K562 (cell line): ENCODE data around the gene ANKS1B. TPM values are rescaled to one million over a fixed set of nuclear protein-coding genes. Genes with fewer than 3 reads are reported as not detected.

Experiments
- ATAC-seq: fragments of 200-7000 bp; cut with Tn5 transposase; 3 replicates; pipeline ENCODE4 v1.9.1; 2020; ENCODE audit warnings: moderate library complexity
- BruUV-seq: library from RNA; stranded (reverse); fragments of 400-500 nt; replicated peaks from 2 replicates; lab custom pipeline; 2021; lab: Mats Ljungman, UMichigan
- CTCF ChIA-PET: fragments of 300-600 bp; formaldehyde crosslinking; extraction: SDS; loops from one replicate; lab custom pipeline; 2021; ENCODE audit warnings: low intra/inter-chr PET ratio; lab: Yijun Ruan, JAX
- POLR2A ChIA-PET: fragments of 300-600, 350-650 bp; sonication (Branson Sonifier 250); formaldehyde crosslinking; extraction: SDS; loops from one replicate; lab custom pipeline; 2021; ENCODE audit warnings: antibody characterized with exemption, inconsistent platforms; lab: Yijun Ruan, JAX
- DNase-seq, 4 experiments: peaks; one replicate each; pipeline versions ENCODE4 v3.0.0 to v3.0.0-alpha.2; 2011 to 2018; ENCODE audit warnings: low spot score in 3 of 4, mixed read lengths in 3 of 4; ENCODE audit errors: extremely low read depth in 1 of 4
- FAIRE-seq: peaks from 2 replicates; lab custom pipeline; 2011; peaks lifted over from hg19 to GRCh38; lab: Jason Lieb, UNC
- H2AFZ ChIP-seq: 2 replicates; pipeline ENCODE4 v1.6.0; 2011; ENCODE audit warnings: low read depth, low read length, control low read depth, inconsistent platforms
- H3K27ac ChIP-seq: fragments of 200-600 bp; 3 replicates; pipeline ENCODE4 v1.8.0; 2011; ENCODE audit warnings: low read depth, mild to moderate bottlenecking, control low read depth, inconsistent platforms, low read length, moderate library complexity, mixed read lengths; ENCODE audit errors: extremely low read depth
- H3K27me3 ChIP-seq, 2 experiments: fragments of 300-600 bp in 1 of 2; 2 replicates in 1 of 2; 3 replicates in 1 of 2; pipeline versions ENCODE4 v1.6.0 to v1.8.0; 2011; ENCODE audit warnings: inconsistent platforms in 2 of 2, low read length in 2 of 2, mild to moderate bottlenecking in 1 of 2, mixed read lengths in 1 of 2, moderate library complexity in 1 of 2; ENCODE audit not compliant: control insufficient read depth in 2 of 2, insufficient read depth in 2 of 2
- H3K36me3 ChIP-seq: fragments of 300-600 bp; 3 replicates; pipeline ENCODE4 v1.8.0; 2011; ENCODE audit warnings: mild to moderate bottlenecking, low read length, inconsistent platforms; ENCODE audit not compliant: control insufficient read depth, insufficient read depth
- H3K4me1 ChIP-seq, 2 experiments: fragments of 200-600 bp in 1 of 2; replicated peaks in 1 of 2; 2 replicates in 1 of 2; 3 replicates in 1 of 2; pipeline versions ENCODE4 v1.5.1 to v1.8.0; 2011; ENCODE audit warnings: inconsistent platforms in 2 of 2, low read length in 2 of 2, mild to moderate bottlenecking in 1 of 2, mixed read lengths in 1 of 2, moderate library complexity in 1 of 2; ENCODE audit not compliant: control insufficient read depth in 2 of 2, insufficient read depth in 2 of 2
- H3K4me2 ChIP-seq: 2 replicates; pipeline ENCODE4 v1.6.1; 2011; ENCODE audit warnings: low read length, control low read depth, inconsistent platforms, mixed read lengths; ENCODE audit not compliant: insufficient read depth
- H3K4me3 ChIP-seq: fragments of 200-600 bp; sonication (generic), shearing (Covaris generic); 2 replicates; pipeline ENCODE4 v1.5.1; 2016; ENCODE audit warnings: control low read depth, inconsistent platforms
- H3K79me2 ChIP-seq: fragments of 200-600 bp; 3 replicates; pipeline ENCODE4 v1.8.0; 2011; ENCODE audit warnings: low read length, inconsistent platforms; ENCODE audit not compliant: control insufficient read depth, insufficient read depth
- H3K9ac ChIP-seq, 2 experiments: 2 replicates each; pipeline versions ENCODE4 v1.6.0 to v1.6.1; 2011; ENCODE audit warnings: low read depth in 2 of 2, low read length in 2 of 2, control low read depth in 1 of 2, inconsistent platforms in 1 of 2, mild to moderate bottlenecking in 1 of 2, mixed read lengths in 1 of 2; ENCODE audit not compliant: insufficient read depth in 1 of 2
- H3K9me1 ChIP-seq: one replicate; pipeline ENCODE4 v1.6.0; 2011; ENCODE audit warnings: inconsistent platforms, mild to moderate bottlenecking, low read length, moderate library complexity; ENCODE audit not compliant: control insufficient read depth, insufficient read depth
- H3K9me3 ChIP-seq: replicated peaks from 2 replicates; pipeline ENCODE4 v1.5.1; 2011; ENCODE audit warnings: low read depth, low read length, inconsistent platforms; ENCODE audit not compliant: control insufficient read depth, insufficient read depth
- H4K20me1 ChIP-seq: replicated peaks from 2 replicates; pipeline ENCODE4 v1.6.1; 2011; ENCODE audit warnings: low read length, inconsistent platforms, mixed read lengths; ENCODE audit not compliant: control insufficient read depth, insufficient read depth
- BACH1 ChIP-seq: fragments of 200-800 bp; sonication (Bioruptor generic); IDR thresholded peaks from 2 replicates; pipeline ENCODE4 v1.6.1; 2016; ENCODE audit warnings: missing genetic modification characterization, missing compliant biosample characterization
- CREB1 ChIP-seq, 2 experiments: sonication (generic) in 1 of 2; formaldehyde crosslinking in 1 of 2; IDR thresholded peaks; 2 replicates each; pipeline versions ENCODE4 v1.6.1 to v1.8.0; 2012 to 2022; ENCODE audit warnings: inconsistent platforms in 1 of 2, mild to moderate bottlenecking in 1 of 2, missing genetic modification reagents in 1 of 2, moderate library complexity in 1 of 2
- GABPB2 ChIP-seq: fragments of 250-450 bp; sonication (Bioruptor Pico); conservative IDR thresholded peaks from 2 replicates; pipeline ENCODE4 v1.5.1; 2021; ENCODE audit warnings: mild to moderate bottlenecking
- HDAC2 ChIP-seq: fragments of 450-650 bp; IDR thresholded peaks from 2 replicates; pipeline ENCODE4 v1.6.1; 2016; ENCODE audit warnings: mild to moderate bottlenecking
- MEIS2 ChIP-seq: fragments of 450-650 bp; IDR thresholded peaks from 2 replicates; pipeline ENCODE4 v1.6.1; 2014; ENCODE audit warnings: mild to moderate bottlenecking; ENCODE audit not compliant: partially characterized antibody
- NFIX ChIP-seq: fragments of 250-450 bp; sonication (Bioruptor Pico); IDR thresholded peaks from 2 replicates; pipeline ENCODE4 v1.4.0; 2020; ENCODE audit warnings: low read depth, mild to moderate bottlenecking, moderate library complexity
- POLR2B ChIP-seq: fragments of 450-650 bp; IDR thresholded peaks from 2 replicates; pipeline ENCODE4 v1.6.1; 2018; ENCODE audit warnings: low read depth; ENCODE audit not compliant: partially characterized antibody
- SRSF3 ChIP-seq: fragments of 200-400 bp; formaldehyde crosslinking; IDR thresholded peaks from 2 replicates; pipeline ENCODE4 v1.6.1; 2016; ENCODE audit warnings: mild to moderate bottlenecking, low read length, moderate library complexity; ENCODE audit not compliant: insufficient read depth
- TCF7 ChIP-seq: sonication (generic); IDR thresholded peaks from 2 replicates; pipeline ENCODE4 v1.6.1; 2016; ENCODE audit warnings: antibody characterized with exemption, borderline replicate concordance
- TCFL5 ChIP-seq: fragments of 250-450 bp; sonication (Bioruptor Pico); conservative IDR thresholded peaks from 2 replicates; pipeline ENCODE4 v1.6.1; 2021; ENCODE audit warnings: mild to moderate bottlenecking, moderate library complexity, matching md5 sums
- ZNF274 ChIP-seq: IDR thresholded peaks from 2 replicates; pipeline ENCODE4 v1.6.1; 2011; ENCODE audit warnings: low read depth, mild to moderate bottlenecking, low read length, moderate library complexity, borderline replicate concordance
- ZNF584 ChIP-seq: fragments of 200-800 bp; sonication (Bioruptor generic); IDR thresholded peaks from 2 replicates; pipeline ENCODE4 v1.6.1; 2016; ENCODE audit warnings: low read depth, mild to moderate bottlenecking, missing genetic modification characterization, missing compliant biosample characterization
- ZNF644 ChIP-seq: fragments of 200-800 bp; sonication (Bioruptor generic); IDR thresholded peaks from 2 replicates; pipeline ENCODE4 v1.6.1; 2016; ENCODE audit warnings: low read depth, missing genetic modification characterization, missing compliant biosample characterization
- ZNF668 ChIP-seq: fragments of 250-450 bp; sonication (Bioruptor Pico); IDR thresholded peaks from 2 replicates; pipeline ENCODE4 v1.8.0; 2022; ENCODE audit warnings: mild to moderate bottlenecking, inconsistent platforms
- in situ Hi-C: fragments of 300-500 bp; cut with MboI; formaldehyde crosslinking; loops from 4 replicates; pipeline ENCODE4 v1.15.0; 2018; ENCODE audit warnings: inconsistent platforms, mixed read lengths
- intact Hi-C: fragments of 100-400 bp; cut with micrococcal nuclease; formaldehyde crosslinking; loops from 2 replicates; pipeline ENCODE4 v1.14.2; 2022
- polyA plus RNA-seq, 8 experiments: library from polyadenylated mRNA; depleted of rRNA in 4 of 8; stranded (reverse) in 5 of 8; unstranded in 3 of 8; fragments of >200 nt; fragmentation: Nextera tagmentation in 2 of 8; fragmentation: Illumina TruSeq in 1 of 8; extraction: Ambion mirVana in 2 of 8; extraction: Trizol in 1 of 8; gene quantifications; 2 replicates each; pipeline versions ENCODE4 v1.2.1 to v1.2.3, GENCODE V29; 2011 to 2014; ENCODE audit warnings: inconsistent platforms in 1 of 8, missing spikeins in 1 of 8
- total RNA-seq, 7 experiments: library from RNA; depleted of rRNA in 6 of 7; stranded (reverse); fragments of >200 nt in 6 of 7; fragmentation: Illumina TruSeq in 2 of 7; extraction: Trizol in 2 of 7; gene quantifications; 2 replicates each; pipeline versions ENCODE4 v1.2.1 to v1.2.3, GENCODE V29; 2011 to 2021; ENCODE audit warnings: low replicate concordance in 1 of 7
- TF ChIP-seq, protein P1 (sequence below): fragments of 150-350 bp; conservative IDR thresholded peaks from 2 replicates; pipeline ENCODE4 v1.6.1; 2014; ENCODE audit warnings: low read length
- TF ChIP-seq, protein P2 (sequence below): IDR thresholded peaks from 3 replicates; pipeline ENCODE4 v1.6.1; 2011; ENCODE audit warnings: borderline replicate concordance, mild to moderate bottlenecking; ENCODE audit not compliant: insufficient read length, insufficient read depth

ANKS1B gene
- total and polyA plus RNA-seq, 9 of the 15 experiments (the other 6 are each of a cell fraction or from before 2014, with no cell fraction given), result 0.04 to 0.47 (median 0.28) TPM; not detected in 4

DNA sequence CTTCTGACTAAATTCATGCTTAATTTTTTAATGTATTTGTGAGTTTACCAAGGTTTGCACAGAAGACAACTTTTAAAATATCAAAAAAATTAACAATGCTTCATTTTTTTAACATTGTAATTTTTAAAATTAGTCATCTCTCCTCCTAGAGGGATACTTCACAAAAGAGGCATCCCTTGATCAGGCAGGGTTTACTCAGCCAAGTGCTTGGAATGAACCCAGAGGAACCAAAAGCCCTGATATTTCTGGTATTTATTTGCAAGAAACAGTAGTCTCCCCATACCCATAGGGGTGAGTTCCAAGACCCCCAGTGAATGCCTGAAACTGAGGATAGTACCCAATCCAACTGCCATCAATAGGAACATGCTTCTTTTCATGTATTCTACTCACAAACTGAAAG lies 284.7 kb downstream of the ANKS1B start:
- FAIRE-seq (no peak), ATAC-seq (no peak), DNase-seq (no peak)
- H3K27ac ChIP-seq, result no peak overlapping the region
- no TSS peak for BruUV-seq
- H3K79me2 ChIP-seq, result no peaks in the 10 kb centered on the region
- H3K9me3 ChIP-seq, result no peaks in the 10 kb centered on the region
- no peak overlapping the region for H2AFZ ChIP-seq
- no peaks in the 10 kb centered on the region for H3K4me1 ChIP-seq
- intact Hi-C loops (no loop called here), in situ Hi-C loops (no loop called here)
- no peaks in the 10 kb centered on the region for H4K20me1 ChIP-seq
- H3K9ac ChIP-seq, result no peak overlapping the region
- ChIA-PET POLR2A (no interaction called here), CTCF (no interaction called here)
- no peak overlapping the region for H3K4me2 ChIP-seq
- no peaks in the 10 kb centered on the region for H3K9me1 ChIP-seq
- H3K36me3 ChIP-seq, result no peaks in the 10 kb centered on the region
- TF ChIP-seq NFIX, result no peak
- no peak for TF ChIP-seq MEIS2
- TF ChIP-seq ZNF644 (tag), result no peak
- TF ChIP-seq POLR2B, result no peak
- TF ChIP-seq SRSF3, result no peak
- no peak for TF ChIP-seq TCF7
- no peak for TF ChIP-seq ZNF584 (CRISPR knock-in tag)
- TF ChIP-seq CREB1 (IDR thresholded peaks at IDR 0.05), result no peak
- TF ChIP-seq CREB1 (CRISPR knock-in tag; IDR thresholded peaks at IDR 0.05), result no peak
- TF ChIP-seq, protein P1, sequence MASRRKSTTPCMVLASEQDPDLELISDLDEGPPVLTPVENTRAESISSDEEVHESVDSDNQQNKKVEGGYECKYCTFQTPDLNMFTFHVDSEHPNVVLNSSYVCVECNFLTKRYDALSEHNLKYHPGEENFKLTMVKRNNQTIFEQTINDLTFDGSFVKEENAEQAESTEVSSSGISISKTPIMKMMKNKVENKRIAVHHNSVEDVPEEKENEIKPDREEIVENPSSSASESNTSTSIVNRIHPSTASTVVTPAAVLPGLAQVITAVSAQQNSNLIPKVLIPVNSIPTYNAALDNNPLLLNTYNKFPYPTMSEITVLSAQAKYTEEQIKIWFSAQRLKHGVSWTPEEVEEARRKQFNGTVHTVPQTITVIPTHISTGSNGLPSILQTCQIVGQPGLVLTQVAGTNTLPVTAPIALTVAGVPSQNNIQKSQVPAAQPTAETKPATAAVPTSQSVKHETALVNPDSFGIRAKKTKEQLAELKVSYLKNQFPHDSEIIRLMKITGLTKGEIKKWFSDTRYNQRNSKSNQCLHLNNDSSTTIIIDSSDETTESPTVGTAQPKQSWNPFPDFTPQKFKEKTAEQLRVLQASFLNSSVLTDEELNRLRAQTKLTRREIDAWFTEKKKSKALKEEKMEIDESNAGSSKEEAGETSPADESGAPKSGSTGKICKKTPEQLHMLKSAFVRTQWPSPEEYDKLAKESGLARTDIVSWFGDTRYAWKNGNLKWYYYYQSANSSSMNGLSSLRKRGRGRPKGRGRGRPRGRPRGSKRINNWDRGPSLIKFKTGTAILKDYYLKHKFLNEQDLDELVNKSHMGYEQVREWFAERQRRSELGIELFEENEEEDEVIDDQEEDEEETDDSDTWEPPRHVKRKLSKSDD, result no peak
- TF ChIP-seq TCFL5 (CRISPR knock-in tag), result no peak
- TF ChIP-seq, protein P2, sequence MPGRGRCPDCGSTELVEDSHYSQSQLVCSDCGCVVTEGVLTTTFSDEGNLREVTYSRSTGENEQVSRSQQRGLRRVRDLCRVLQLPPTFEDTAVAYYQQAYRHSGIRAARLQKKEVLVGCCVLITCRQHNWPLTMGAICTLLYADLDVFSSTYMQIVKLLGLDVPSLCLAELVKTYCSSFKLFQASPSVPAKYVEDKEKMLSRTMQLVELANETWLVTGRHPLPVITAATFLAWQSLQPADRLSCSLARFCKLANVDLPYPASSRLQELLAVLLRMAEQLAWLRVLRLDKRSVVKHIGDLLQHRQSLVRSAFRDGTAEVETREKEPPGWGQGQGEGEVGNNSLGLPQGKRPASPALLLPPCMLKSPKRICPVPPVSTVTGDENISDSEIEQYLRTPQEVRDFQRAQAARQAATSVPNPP, result no peak
- TF ChIP-seq GABPB2 (CRISPR knock-in tag), result no peak
- no peak for TF ChIP-seq HDAC2
- no peak for TF ChIP-seq BACH1 (tag)
- no peak for TF ChIP-seq ZNF668 (CRISPR knock-in tag)
- TF ChIP-seq ZNF274, result no peak
- no peaks in the 10 kb centered on the region for H3K27me3 ChIP-seq
- H3K4me3 ChIP-seq, result no peak overlapping the region
